ENCODE results near the gene ZC3HAV1L.
"Not testable (repeated sequence)": the region's sequence is repeated elsewhere in the genome, so short reads cannot be mapped to it uniquely, and the experiment has no call there.

Gene ZC3HAV1L

DNA sequence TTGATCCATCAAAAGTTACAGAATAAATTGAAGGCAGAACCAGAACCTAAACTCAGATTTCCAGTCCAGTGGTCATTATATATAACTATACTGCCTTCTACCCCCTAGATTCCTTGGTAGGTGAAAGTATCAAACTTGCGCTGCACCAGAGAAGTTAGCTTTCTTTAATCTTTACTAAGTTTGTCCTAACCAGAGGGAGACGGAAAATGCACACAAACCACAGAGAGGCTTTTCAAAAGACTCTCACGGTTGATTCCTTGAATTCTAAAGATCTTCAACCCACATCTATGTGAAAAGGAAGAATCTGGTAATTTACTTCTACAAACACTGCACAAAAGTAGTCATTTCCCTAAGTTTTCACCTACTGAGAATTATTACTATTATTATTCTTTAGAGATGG, 36.4 kb downstream of the ZC3HAV1L start:
- no peak for DNase-seq (ENCODE audit: insufficient read length)
- no peak for FAIRE-seq
- TF ChIP-seq TAF1 (IDR thresholded peaks at IDR 0.05; ENCODE audit: borderline replicate concordance, low read depth, low read length), result no peak

DNA sequence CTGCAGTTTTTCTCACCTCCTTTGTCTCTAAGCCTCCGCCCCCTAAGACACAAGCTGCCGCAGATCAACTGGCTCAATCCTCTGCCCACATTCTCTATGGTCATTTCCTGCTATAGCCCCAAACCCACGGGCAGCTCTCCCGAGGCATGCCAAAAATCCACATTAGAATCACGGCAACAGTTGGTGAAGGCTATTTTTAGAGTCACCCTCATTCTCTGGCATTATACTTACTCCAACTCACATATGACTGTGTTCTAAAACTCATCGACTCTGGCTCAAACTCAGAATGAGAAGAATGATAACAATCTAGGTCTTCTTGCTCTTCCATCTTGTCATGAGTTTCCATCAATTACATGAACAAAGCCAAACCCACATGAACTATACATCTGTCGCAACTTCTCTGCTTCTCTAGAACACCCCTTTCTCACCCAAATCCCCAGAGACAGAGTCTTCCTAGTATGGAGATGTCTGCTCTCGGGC, 43.8 kb downstream of the ZC3HAV1L start:
- TF ChIP-seq TAF1 (IDR thresholded peaks at IDR 0.05; ENCODE audit: borderline replicate concordance, low read depth, low read length) (no peak), POLR2AphosphoS5 (IDR thresholded peaks at IDR 0.05; ENCODE audit: low read depth, low read length) (no peak), POLR2A (IDR thresholded peaks at IDR 0.05; ENCODE audit: low read depth, low read length) (no peak)
- DNase-seq (ENCODE audit: insufficient read length) (no peak), FAIRE-seq (no peak)

DNA sequence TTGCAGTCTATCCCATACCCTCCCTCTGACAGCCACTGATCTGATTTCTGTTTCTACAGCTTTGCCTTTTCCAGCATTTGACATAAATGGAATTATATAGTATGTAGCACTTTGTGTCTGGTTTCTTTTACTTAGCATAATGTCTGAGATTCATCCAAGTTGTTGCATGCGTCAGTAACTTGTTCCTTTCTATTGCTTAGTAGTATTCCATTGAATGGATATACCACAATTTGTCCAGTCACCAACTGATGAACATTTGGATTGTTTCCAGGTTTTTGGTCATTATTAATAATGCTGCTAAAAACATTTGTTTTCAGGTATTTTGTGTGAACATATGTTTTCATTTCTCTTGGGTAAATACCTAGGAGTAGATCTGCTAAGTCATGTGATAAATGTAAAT, 48.2 kb downstream of the ZC3HAV1L start:
- DNase-seq (ENCODE audit: insufficient read length), result no peak
- FAIRE-seq, result no peak
- TF ChIP-seq TAF1 (IDR thresholded peaks at IDR 0.05; ENCODE audit: borderline replicate concordance, low read depth, low read length), result no peak
- no peak for TF ChIP-seq POLR2A (IDR thresholded peaks at IDR 0.05; ENCODE audit: low read depth, low read length)
- TF ChIP-seq POLR2AphosphoS5 (IDR thresholded peaks at IDR 0.05; ENCODE audit: low read depth, low read length), result no peak

DNA sequence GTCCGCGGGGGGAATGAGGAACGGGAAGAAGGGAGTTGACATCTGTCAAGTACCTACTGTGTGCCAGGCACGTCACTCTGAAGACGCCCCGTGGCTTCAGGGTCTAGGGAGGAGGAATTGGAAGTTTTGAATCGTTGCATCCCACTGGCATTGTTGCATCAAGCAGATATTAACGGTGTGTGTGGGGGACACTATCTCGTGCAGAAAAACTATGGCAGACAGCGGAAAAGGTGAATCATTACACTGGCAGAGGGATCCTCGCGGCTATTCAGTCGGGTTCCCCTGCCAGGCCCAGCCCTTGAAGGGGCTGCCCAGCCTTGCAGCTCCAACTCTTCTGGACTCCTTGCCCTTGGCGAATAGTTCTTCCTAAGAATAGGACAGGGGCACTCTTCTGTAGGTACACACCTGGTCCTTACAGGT, 53.6 kb downstream of the ZC3HAV1L start:
- DNase-seq (ENCODE audit: insufficient read length) (no peak), FAIRE-seq (no peak)
- TF ChIP-seq POLR2AphosphoS5 (IDR thresholded peaks at IDR 0.05; ENCODE audit: low read depth, low read length) (no peak), TAF1 (IDR thresholded peaks at IDR 0.05; ENCODE audit: borderline replicate concordance, low read depth, low read length) (no peak), POLR2A (IDR thresholded peaks at IDR 0.05; ENCODE audit: low read depth, low read length) (no peak)

DNA sequence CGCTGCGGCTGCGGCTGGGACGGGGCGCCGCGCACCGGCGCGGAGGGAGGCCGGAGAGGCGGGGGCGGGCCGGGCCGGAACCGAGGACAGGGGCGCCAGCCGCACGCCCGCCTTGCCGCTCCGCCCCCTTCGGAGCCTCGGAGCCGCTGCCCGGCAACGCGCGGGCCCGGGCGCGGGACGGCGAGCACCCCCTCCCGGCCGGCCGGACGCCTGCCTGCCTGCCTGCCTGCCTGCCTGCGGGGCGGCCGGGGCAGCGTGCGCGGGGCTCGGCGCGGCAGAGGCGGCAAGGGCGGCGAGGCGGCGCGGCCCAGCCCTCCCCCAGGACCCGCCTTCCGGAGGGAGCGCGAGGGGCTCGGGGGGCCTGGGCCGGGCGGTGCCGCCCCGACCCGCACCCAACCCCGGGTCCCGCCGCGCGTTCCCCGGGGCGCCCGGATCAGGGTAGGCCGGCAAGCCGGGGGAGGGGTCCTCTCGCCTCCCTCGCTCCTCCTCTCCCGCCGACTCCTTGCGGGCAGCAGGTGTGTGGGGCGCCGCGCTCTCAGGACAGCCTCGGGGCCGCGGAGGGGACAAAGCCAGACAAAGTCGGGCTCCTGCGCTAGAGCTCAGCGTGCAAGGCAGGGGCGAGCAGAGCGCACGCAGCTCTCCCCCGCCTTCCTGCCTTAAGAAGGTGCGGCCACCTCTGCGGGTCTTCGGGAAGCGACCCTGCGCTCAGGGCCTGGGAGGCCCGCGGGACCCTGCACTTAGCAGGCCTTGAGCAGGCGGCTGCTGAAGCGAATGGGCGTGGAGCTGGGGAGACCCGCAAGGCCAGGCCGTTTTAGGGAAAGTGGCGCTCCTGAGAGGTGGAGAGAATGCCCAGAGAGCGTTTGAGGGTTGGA, 54.3 kb downstream of the ZC3HAV1L start, which contains the start of gene KIAA1549:
TSS of gene KIAA1549 (minus strand) at position 58 of the 872 bp plus-strand sequence. CDS start 120 bp downstream, outside the sequence.
- FAIRE-seq (no peak), DNase-seq (ENCODE audit: insufficient read length) (peak; percentile 72)
- TF ChIP-seq TAF1 (IDR thresholded peaks at IDR 0.05; ENCODE audit: borderline replicate concordance, low read depth, low read length) (no peak), POLR2A (IDR thresholded peaks at IDR 0.05; ENCODE audit: low read depth, low read length) (no peak), POLR2AphosphoS5 (IDR thresholded peaks at IDR 0.05; ENCODE audit: low read depth, low read length) (no peak)

DNA sequence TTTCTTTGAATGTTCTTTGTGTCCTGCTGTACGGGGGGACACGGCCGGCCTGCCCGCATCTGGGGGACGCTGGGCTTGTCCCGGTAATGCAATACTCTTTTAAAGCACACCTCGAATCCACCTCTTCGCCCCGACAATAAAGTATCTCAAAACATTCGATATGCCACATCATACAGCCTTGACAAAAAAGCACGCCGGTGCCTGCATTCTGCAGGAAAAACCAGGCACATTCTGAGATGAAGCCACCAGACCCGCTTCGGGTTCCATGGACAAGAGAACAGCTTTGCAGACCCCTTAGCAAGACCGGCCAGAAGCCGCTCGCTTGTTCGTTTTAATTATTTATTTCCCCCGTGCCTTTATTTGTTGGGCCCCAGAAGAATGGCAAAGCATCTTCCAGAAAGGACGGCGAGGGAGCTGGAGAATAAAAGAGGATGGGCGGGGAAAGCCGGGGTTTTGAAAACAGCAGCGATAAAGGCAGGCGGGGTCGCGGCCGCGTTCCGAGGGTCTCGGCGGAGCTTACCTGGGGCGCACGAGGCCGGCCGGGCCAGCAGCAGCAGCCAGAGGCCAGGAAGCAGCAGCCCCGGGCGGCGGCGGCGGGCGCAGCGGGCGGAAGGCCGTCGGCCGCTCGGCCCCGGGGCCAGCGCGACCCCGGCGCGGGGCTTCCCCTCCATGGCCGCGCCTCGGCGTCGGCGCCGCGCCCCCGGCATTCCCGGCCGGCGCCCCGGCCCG, 55.1 kb downstream of the ZC3HAV1L start:
- no peak for FAIRE-seq
- TF ChIP-seq POLR2AphosphoS5 (IDR thresholded peaks at IDR 0.05; ENCODE audit: low read depth, low read length) (no peak), POLR2A (IDR thresholded peaks at IDR 0.05; ENCODE audit: low read depth, low read length) (no peak), TAF1 (IDR thresholded peaks at IDR 0.05; ENCODE audit: borderline replicate concordance, low read depth, low read length) (no peak)
- DNase-seq (ENCODE audit: insufficient read length), result no peak

DNA sequence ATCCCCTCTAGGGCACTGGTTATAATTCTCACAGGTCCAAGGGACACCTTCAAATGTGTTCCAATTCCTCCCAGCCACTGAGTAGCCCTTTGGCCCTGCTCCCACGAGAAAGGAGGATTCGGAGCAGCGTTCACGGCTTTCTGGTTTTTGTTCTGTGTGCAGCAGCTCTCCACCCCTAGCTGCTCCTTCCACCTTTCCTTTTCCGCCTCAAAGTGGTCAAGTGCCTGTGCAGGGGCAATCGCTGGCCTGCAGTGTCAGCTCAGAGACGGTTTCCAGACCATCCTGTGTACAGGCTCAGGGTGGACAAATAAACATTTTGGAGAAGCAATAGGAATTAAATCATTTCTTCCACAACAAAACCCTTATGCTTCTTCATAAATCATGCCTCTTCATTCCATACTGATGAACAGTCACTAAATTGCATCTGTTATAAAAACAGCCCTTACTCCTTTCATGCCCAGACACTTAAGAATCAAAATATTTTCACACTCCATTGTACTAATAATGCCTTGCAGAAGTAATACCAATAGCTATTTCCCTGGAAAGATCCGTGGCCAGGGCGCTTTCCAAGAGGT, 55.8 kb downstream of the ZC3HAV1L start:
- TF ChIP-seq POLR2A (IDR thresholded peaks at IDR 0.05; ENCODE audit: low read depth, low read length) (no peak), POLR2AphosphoS5 (IDR thresholded peaks at IDR 0.05; ENCODE audit: low read depth, low read length) (no peak), TAF1 (IDR thresholded peaks at IDR 0.05; ENCODE audit: borderline replicate concordance, low read depth, low read length) (no peak)
- DNase-seq (ENCODE audit: insufficient read length) (no peak), FAIRE-seq (no peak)

DNA sequence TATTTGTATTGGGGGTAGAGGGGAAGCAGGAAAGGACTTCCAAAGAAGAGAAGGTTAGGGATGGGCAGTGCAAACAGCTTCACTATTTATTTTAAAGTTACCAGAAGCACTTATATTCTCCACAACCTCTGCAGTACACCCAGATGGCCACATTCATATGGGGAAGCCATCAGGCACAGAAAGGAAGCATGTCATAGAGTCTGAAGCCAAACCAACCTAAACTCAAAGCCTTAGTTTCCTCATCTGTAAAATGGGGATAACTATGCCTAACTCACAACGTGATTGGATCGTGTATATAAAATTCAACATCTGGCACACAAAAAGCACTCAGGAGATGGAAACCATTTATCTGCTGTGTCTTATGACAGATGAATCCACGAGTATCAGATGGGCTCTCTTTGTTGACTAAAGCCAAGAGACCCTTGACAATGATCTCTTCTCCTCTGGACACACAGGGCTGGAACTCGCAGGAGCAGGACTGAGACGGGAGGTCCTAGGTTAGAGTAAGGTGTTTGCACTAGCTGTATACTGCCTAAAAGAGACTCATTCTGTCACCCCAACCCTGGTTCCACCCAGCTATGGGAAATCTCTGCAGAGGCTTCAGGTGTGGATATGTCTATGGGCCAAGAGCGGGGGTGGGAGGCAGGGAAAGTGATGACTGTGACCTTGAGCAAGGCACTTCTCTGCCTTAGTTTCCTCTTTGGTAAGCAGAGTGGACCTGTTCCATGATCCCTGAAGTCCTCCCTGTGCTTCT, 56.4 kb downstream of the ZC3HAV1L start:
- TF ChIP-seq POLR2AphosphoS5 (IDR thresholded peaks at IDR 0.05; ENCODE audit: low read depth, low read length) (no peak), POLR2A (IDR thresholded peaks at IDR 0.05; ENCODE audit: low read depth, low read length) (no peak), TAF1 (IDR thresholded peaks at IDR 0.05; ENCODE audit: borderline replicate concordance, low read depth, low read length) (no peak)
- FAIRE-seq (no peak), DNase-seq (ENCODE audit: insufficient read length) (no peak)

DNA sequence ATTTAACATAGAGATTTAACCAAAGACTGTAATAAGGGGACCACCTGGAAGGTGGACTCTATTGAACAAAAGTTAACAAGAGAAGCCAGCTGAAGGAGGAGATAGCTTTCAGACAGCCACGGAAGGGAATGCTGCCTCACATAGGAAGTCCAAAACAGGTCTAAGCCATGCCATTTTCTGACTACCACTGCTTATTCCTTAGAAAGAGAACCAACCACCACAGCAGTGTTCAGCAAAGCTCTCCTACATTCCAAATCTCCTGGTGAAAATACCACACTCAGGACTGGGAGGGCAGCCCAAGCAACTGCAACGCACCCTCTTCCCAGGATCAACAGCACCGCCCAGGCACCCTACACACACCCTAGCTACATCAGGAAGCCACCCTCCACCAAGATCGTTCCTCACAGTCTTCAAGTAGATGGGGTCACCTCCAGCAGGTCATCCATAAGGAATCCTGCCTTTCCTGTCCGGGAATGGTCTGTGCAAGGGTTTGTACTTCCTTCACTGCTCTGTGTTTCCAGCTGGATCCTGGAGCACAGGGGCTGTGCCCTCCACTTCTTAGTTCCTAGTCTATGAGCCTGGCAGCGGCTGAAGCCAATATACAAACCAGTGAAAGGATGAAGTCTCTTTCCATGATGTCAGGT, 57.2 kb downstream of the ZC3HAV1L start:
- TF ChIP-seq POLR2AphosphoS5 (IDR thresholded peaks at IDR 0.05; ENCODE audit: low read depth, low read length) (no peak), TAF1 (IDR thresholded peaks at IDR 0.05; ENCODE audit: borderline replicate concordance, low read depth, low read length) (no peak), POLR2A (IDR thresholded peaks at IDR 0.05; ENCODE audit: low read depth, low read length) (no peak)
- no peak for FAIRE-seq
- no peak for DNase-seq (ENCODE audit: insufficient read length)

DNA sequence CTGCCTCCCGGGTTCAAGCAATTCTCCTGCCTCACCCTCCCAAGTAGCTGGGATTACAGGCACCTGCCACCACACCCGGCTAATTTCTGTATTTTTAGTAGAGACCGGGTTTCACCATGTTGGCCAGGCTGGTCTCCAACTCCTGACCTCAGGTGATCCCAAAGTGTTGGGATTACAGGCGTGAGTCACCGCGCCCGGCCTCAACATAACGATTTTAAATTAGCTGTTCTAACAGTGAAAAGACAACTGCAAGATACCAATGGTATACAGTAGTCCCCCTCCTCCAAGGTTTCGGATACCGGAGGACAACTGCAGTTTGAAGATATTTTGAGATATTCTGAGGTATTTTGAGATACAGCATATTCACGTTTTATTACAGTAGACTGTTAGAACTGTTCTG, 59.7 kb downstream of the ZC3HAV1L start:
- not testable (repeated sequence) for FAIRE-seq

More for the DNA sequence above, 59.7 kb downstream of the ZC3HAV1L start:
- DNase-seq (ENCODE audit: insufficient read length), result not testable (repeated sequence)
